Muscle layer of duodenum (tissue), 2 donors: ENCODE results near the gene DAPK2.

Source experiments
- H3K27ac ChIP-seq: one replicate; pipeline ENCODE4 v1.7.0; 2013; ENCODE audit warnings: mild to moderate bottlenecking, low read length
- H3K27me3 ChIP-seq: one replicate; pipeline ENCODE4 v1.7.0; 2013; ENCODE audit warnings: low read depth, mild to moderate bottlenecking, control low read depth, low read length
- H3K36me3 ChIP-seq, 2 donors: one replicate each; pipeline ENCODE4 v1.7.0; 2013; ENCODE audit warnings: low read length in 2 of 2, control low read depth in 1 of 2, mild to moderate bottlenecking in 1 of 2; ENCODE audit not compliant: insufficient read depth in 2 of 2, control insufficient read depth in 1 of 2
- H3K4me1 ChIP-seq, 2 donors: one replicate each; pipeline ENCODE4 v1.7.0; 2013; ENCODE audit warnings: low read length in 2 of 2, mild to moderate bottlenecking in 2 of 2, control low read depth in 1 of 2, moderate library complexity in 1 of 2; ENCODE audit not compliant: insufficient read depth in 2 of 2, control insufficient read depth in 1 of 2
- H3K4me3 ChIP-seq, 2 donors: one replicate each; pipeline ENCODE4 v1.7.0; 2013; ENCODE audit warnings: low read length in 2 of 2, low read depth in 1 of 2, mild to moderate bottlenecking in 1 of 2
- H3K9me3 ChIP-seq, 2 donors: one replicate each; pipeline ENCODE4 v1.7.0; 2013; ENCODE audit warnings: low read length in 2 of 2, control low read depth in 1 of 2, mild to moderate bottlenecking in 1 of 2; ENCODE audit not compliant: control insufficient read depth in 1 of 2
- donor health status: healthy.

Gene DAPK2

GRCh38 chr15:63915873-63916771 lies 130.2 kb downstream of the DAPK2 start:
- Histone ChIP-seq H3K4me1 (peaks cover 0 to 14% of the 10 kb centered on the region in 2 donors), H3K9me3 (no peaks in the 10 kb centered on the region), H3K4me3 (no peak overlapping the region), H3K27me3 (no peaks in the 10 kb centered on the region), H3K36me3 (peaks cover 0 to 5% of the 10 kb centered on the region in 2 donors), H3K27ac (no peak overlapping the region)

GRCh38 chr15:63915209-63915872 lies 130.9 kb downstream of the DAPK2 start:
- Histone ChIP-seq H3K9me3 (no peaks in the 10 kb centered on the region), H3K27me3 (no peaks in the 10 kb centered on the region), H3K27ac (no peak overlapping the region), H3K4me1 (peaks cover 0 to 14% of the 10 kb centered on the region in 2 donors), H3K36me3 (peaks cover 0 to 4% of the 10 kb centered on the region in 2 donors), H3K4me3 (no peak overlapping the region)

GRCh38 chr15:63913786-63914315 lies 132.4 kb downstream of the DAPK2 start:
- H3K36me3 ChIP-seq, result no peaks in the 10 kb centered on the region
- H3K27ac ChIP-seq, result no peak overlapping the region
- no peak overlapping the region for H3K4me3 ChIP-seq
- H3K27me3 ChIP-seq, result no peaks in the 10 kb centered on the region
- no peaks in the 10 kb centered on the region for H3K9me3 ChIP-seq
- peaks cover 5 to 23% of the 10 kb centered on the region in 2 donors for H3K4me1 ChIP-seq

GRCh38 chr15:63913336-63913735 lies 132.9 kb downstream of the DAPK2 start:
- no peaks in the 10 kb centered on the region for H3K27me3 ChIP-seq
- H3K9me3 ChIP-seq, result no peaks in the 10 kb centered on the region
- H3K4me1 ChIP-seq, result peaks cover 5 to 25% of the 10 kb centered on the region in 2 donors
- H3K4me3 ChIP-seq, result no peak overlapping the region
- no peaks in the 10 kb centered on the region for H3K36me3 ChIP-seq
- H3K27ac ChIP-seq, result no peak overlapping the region

- Histone ChIP-seq H3K4me3 (no peak overlapping the region), H3K36me3 (no peaks in the 10 kb centered on the region), H3K9me3 (no peaks in the 10 kb centered on the region), H3K4me1 (peaks cover 5 to 25% of the 10 kb centered on the region in 2 donors), H3K27me3 (no peaks in the 10 kb centered on the region), H3K27ac (no peak overlapping the region)
These were observed 134.1 kb downstream of the DAPK2 start for GRCh38 chr15:63912061-63912615.

- no peaks in the 10 kb centered on the region for H3K27me3 ChIP-seq
- no peaks in the 10 kb centered on the region for H3K9me3 ChIP-seq
- H3K27ac ChIP-seq, result no peak overlapping the region
- no peak overlapping the region for H3K4me3 ChIP-seq
- H3K4me1 ChIP-seq, result peaks cover 5 to 19% of the 10 kb centered on the region in 2 donors
- H3K36me3 ChIP-seq, result no peaks in the 10 kb centered on the region
These were observed 135.1 kb downstream of the DAPK2 start for GRCh38 chr15:63911160-63911559.

GRCh38 chr15:63909819-63910437 lies 136.4 kb downstream of the DAPK2 start:
- Histone ChIP-seq H3K4me1 (peaks cover 5 to 11% of the 10 kb centered on the region in 2 donors), H3K4me3 (no peak overlapping the region), H3K27ac (no peak overlapping the region)

GRCh38 chr15:63908991-63909390 lies 137.3 kb downstream of the DAPK2 start:
- H3K27ac ChIP-seq, result no peak overlapping the region
- H3K9me3 ChIP-seq, result no peaks in the 10 kb centered on the region
- H3K4me3 ChIP-seq, result no peak overlapping the region
- peaks cover 5 to 11% of the 10 kb centered on the region in 2 donors for H3K4me1 ChIP-seq
- no peaks in the 10 kb centered on the region for H3K36me3 ChIP-seq
- H3K27me3 ChIP-seq, result no peaks in the 10 kb centered on the region

More at GRCh38 chr15:63909819-63910437, 136.4 kb downstream of the DAPK2 start:
- Histone ChIP-seq H3K36me3 (no peaks in the 10 kb centered on the region), H3K9me3 (no peaks in the 10 kb centered on the region), H3K27me3 (no peaks in the 10 kb centered on the region)

- Histone ChIP-seq H3K9me3 (no peaks in the 10 kb centered on the region), H3K36me3 (no peaks in the 10 kb centered on the region), H3K27ac (no peak overlapping the region), H3K4me1 (peaks cover 5 to 11% of the 10 kb centered on the region in 2 donors), H3K27me3 (no peaks in the 10 kb centered on the region), H3K4me3 (no peak overlapping the region)
These were observed 138.0 kb downstream of the DAPK2 start for GRCh38 chr15:63908281-63908680.

GRCh38 chr15:63907521-63907920 lies 138.8 kb downstream of the DAPK2 start:
- Histone ChIP-seq H3K27ac (no peak overlapping the region), H3K4me1 (peaks cover 5 to 11% of the 10 kb centered on the region in 2 donors), H3K9me3 (no peaks in the 10 kb centered on the region), H3K36me3 (no peaks in the 10 kb centered on the region), H3K27me3 (no peaks in the 10 kb centered on the region), H3K4me3 (no peak overlapping the region)

- H3K4me3 ChIP-seq, result no peak overlapping the region
- H3K9me3 ChIP-seq, result no peaks in the 10 kb centered on the region
- H3K27ac ChIP-seq, result no peak overlapping the region
- H3K27me3 ChIP-seq, result no peaks in the 10 kb centered on the region
- H3K36me3 ChIP-seq, result no peaks in the 10 kb centered on the region
- H3K4me1 ChIP-seq, result peaks cover 5 to 11% of the 10 kb centered on the region in 2 donors
These were observed 140.1 kb downstream of the DAPK2 start for GRCh38 chr15:63906266-63906584.
